HG03460 (cell line): Measurements from ENCODE around the gene FICD.
A peak's percentile ranks its signal among the peaks of the same experiment; 100 is the strongest.

Source experiments
- ATAC-seq: cut with Tn5 transposase; IDR thresholded peaks from one replicate; pipeline ENCODE4 v1.9.1; 2021; ENCODE audit not compliant: unreplicated experiment

Gene FICD

GRCh38 chr12:108565146-108565545 lies 50.1 kb downstream of the FICD start:
- no peak for ATAC-seq

DNA sequence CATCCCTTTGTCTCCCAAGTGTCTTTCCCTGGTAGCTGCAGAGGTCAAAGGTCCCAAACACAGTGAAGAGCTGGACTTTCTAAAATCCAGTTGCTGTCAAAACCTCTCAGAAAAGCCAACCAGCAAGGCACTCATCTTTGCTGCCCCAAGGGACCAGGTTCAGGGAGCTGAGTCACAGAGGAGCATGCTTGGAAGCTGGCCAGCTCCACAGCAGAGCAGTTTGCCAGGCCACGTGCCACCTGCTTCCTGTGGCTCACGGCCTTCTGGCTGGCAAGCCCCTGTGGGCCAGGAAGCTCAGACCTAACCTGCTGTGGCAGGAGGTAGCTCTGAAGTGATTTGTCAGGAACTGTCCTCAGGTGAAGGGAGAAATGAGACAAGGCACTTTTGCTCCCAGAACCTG lies 50.9 kb downstream of the FICD start:
- no peak for ATAC-seq

DNA sequence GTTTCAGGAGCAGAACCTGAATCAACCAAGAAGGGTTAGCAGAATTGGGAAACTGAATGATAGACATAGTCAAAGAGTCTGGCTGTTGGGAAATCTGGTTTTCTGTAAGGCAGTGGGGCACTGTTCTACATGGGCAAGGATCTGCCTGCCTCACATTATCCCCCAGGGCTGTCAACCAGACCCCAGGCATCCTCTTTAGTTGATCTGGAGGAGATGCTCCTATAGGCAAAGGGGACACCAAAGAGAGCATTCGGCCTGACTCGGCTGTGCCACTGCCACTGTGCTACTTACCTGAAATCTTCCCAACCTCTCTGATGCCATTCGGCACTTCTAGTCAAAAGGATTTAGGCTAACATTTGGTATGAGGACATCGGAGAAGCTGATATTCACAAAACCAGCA lies 51.4 kb downstream of the FICD start:
- ATAC-seq, result no peak

GRCh38 chr12:108567406-108568337 lies 52.6 kb downstream of the FICD start:
- ATAC-seq, result no peak

- peak; percentile 82 for ATAC-seq
Measured at GRCh38 chr12:108568338-108569154, 53.5 kb downstream of the FICD start.
